HG03095 (cell line): ENCODE results near the gene PRKAG1.
A peak's percentile ranks its signal among the peaks of the same experiment; 100 is the strongest.
"Not testable (repeated sequence)": the region's sequence is repeated elsewhere in the genome, so short reads cannot be mapped to it uniquely, and the experiment has no call there.

Source experiments
- ATAC-seq: cut with Tn5 transposase; IDR thresholded peaks from one replicate; pipeline ENCODE4 v1.9.1; 2021; ENCODE audit warnings: moderate library complexity; ENCODE audit not compliant: unreplicated experiment

PRKAG1 gene

GRCh38 chr12:49018261-49019119, at the start of gene PRKAG1:
Gene PRKAG1, minus strand, starts transcription at chr12:49018776. Its CDS starts 36 bp downstream, at chr12:49018740.
- ATAC-seq: peak; percentile 77

GRCh38 chr12:49066120-49066519, 47.5 kb upstream of the PRKAG1 start:
- no peak for ATAC-seq

- ATAC-seq: no peak
Measured at GRCh38 chr12:49064767-49065152, 46.2 kb upstream of the PRKAG1 start.

- not testable (repeated sequence) for ATAC-seq
Measured at GRCh38 chr12:49061916-49062315, 43.3 kb upstream of the PRKAG1 start.

GRCh38 chr12:49061157-49061650, 42.6 kb upstream of the PRKAG1 start:
- no peak for ATAC-seq

- ATAC-seq: peak; percentile 40
Measured at GRCh38 chr12:49060237-49061156, 41.9 kb upstream of the PRKAG1 start, which contains the start of gene KMT2D. Gene KMT2D, minus strand, starts transcription at chr12:49060794. Its CDS starts 5,470 bp downstream, at chr12:49055324.

GRCh38 chr12:49059299-49060171, 41.0 kb upstream of the PRKAG1 start:
- peak; percentile 11 for ATAC-seq

- ATAC-seq: no peak
Measured at GRCh38 chr12:49059045-49059298, 40.4 kb upstream of the PRKAG1 start.

GRCh38 chr12:49058366-49059044, 39.9 kb upstream of the PRKAG1 start:
- ATAC-seq: no peak

- ATAC-seq: no peak
Measured at GRCh38 chr12:49057888-49058287, 39.3 kb upstream of the PRKAG1 start.

- ATAC-seq: peak; percentile 51
Measured at GRCh38 chr12:49055978-49056754, 37.6 kb upstream of the PRKAG1 start.

- no peak for ATAC-seq
Measured at GRCh38 chr12:49055092-49055491, 36.5 kb upstream of the PRKAG1 start.

GRCh38 chr12:49054524-49054923, 35.9 kb upstream of the PRKAG1 start:
- no peak for ATAC-seq

- no peak for ATAC-seq
Measured at GRCh38 chr12:49054096-49054495, 35.5 kb upstream of the PRKAG1 start.

GRCh38 chr12:49052451-49053208, 34.1 kb upstream of the PRKAG1 start:
- ATAC-seq: no peak

- no peak for ATAC-seq
Measured at GRCh38 chr12:49051777-49052438, 33.3 kb upstream of the PRKAG1 start.

GRCh38 chr12:49051373-49051764, 32.8 kb upstream of the PRKAG1 start:
- ATAC-seq: no peak
